ENCODE measurements around the gene CLDN12.

Gene CLDN12

GRCh38 chr7:90403174-90404113, at the start of gene CLDN12:
TSS of gene CLDN12 (plus strand) at chr7:90403461. CDS start at chr7:90412677, 9,216 bp downstream.
- DNase-seq (ENCODE audit: low read depth): peak; percentile 48

GRCh38 chr7:90383422-90383821, 19.8 kb upstream of the CLDN12 start:
- no peak for DNase-seq (ENCODE audit: low read depth)

GRCh38 chr7:90383861-90384260, 19.4 kb upstream of the CLDN12 start:
- no peak for DNase-seq (ENCODE audit: low read depth)

GRCh38 chr7:90384433-90384832, 18.8 kb upstream of the CLDN12 start:
- no peak for DNase-seq (ENCODE audit: low read depth)

GRCh38 chr7:90387470-90388240, 15.6 kb upstream of the CLDN12 start:
- DNase-seq (ENCODE audit: low read depth): no peak

GRCh38 chr7:90390926-90391325, 12.3 kb upstream of the CLDN12 start:
- DNase-seq (ENCODE audit: low read depth): no peak

- no peak for DNase-seq (ENCODE audit: low read depth)
Observed at GRCh38 chr7:90391488-90391887, 11.8 kb upstream of the CLDN12 start.

- no peak for DNase-seq (ENCODE audit: low read depth)
Observed at GRCh38 chr7:90396420-90396819, 6.8 kb upstream of the CLDN12 start.

GRCh38 chr7:90401989-90402388, 1.3 kb upstream of the CLDN12 start:
- DNase-seq (ENCODE audit: low read depth): no peak

GRCh38 chr7:90402785-90403173, 482 bp upstream of the CLDN12 start:
- DNase-seq (ENCODE audit: low read depth): no peak

GRCh38 chr7:90404777-90405176, 1.5 kb downstream of the CLDN12 start:
- no peak for DNase-seq (ENCODE audit: low read depth)

- no peak for DNase-seq (ENCODE audit: low read depth)
Observed at GRCh38 chr7:90407484-90407821, 4.2 kb downstream of the CLDN12 start.

GRCh38 chr7:90408142-90408541, 4.9 kb downstream of the CLDN12 start:
- DNase-seq (ENCODE audit: low read depth): no peak

- DNase-seq (ENCODE audit: low read depth): no peak
Observed at GRCh38 chr7:90409667-90410066, 6.4 kb downstream of the CLDN12 start.

- DNase-seq (ENCODE audit: low read depth): no peak
Observed at GRCh38 chr7:90411510-90411909, 8.2 kb downstream of the CLDN12 start.

- DNase-seq (ENCODE audit: low read depth): no peak
Observed at GRCh38 chr7:90412458-90413184, 9.4 kb downstream of the CLDN12 start.

GRCh38 chr7:90413185-90413528, 9.9 kb downstream of the CLDN12 start:
- no peak for DNase-seq (ENCODE audit: low read depth)

GRCh38 chr7:90421651-90422050, 18.4 kb downstream of the CLDN12 start:
- no peak for DNase-seq (ENCODE audit: low read depth)

- no peak for DNase-seq (ENCODE audit: low read depth)
Observed at GRCh38 chr7:90424720-90425119, 21.5 kb downstream of the CLDN12 start.

- DNase-seq (ENCODE audit: low read depth): no peak
Observed at GRCh38 chr7:90425376-90425775, 22.1 kb downstream of the CLDN12 start.

- no peak for DNase-seq (ENCODE audit: low read depth)
Observed at GRCh38 chr7:90430614-90431460, 27.6 kb downstream of the CLDN12 start.

GRCh38 chr7:90432752-90433151, 29.5 kb downstream of the CLDN12 start:
- no peak for DNase-seq (ENCODE audit: low read depth)

All from stimulated activated CD8-positive, alpha-beta memory T cell treated with anti-CD3 and anti-CD28 coated beads, Interleukin-12 subunit alpha, Interleukin-12 subunit beta, amount 100 ng/mL, for 4 hours (primary cell).